BLaER1 treated with 17β-estradiol and CSF1 and Interleukin-3, amounts not matched to agents 10 nM and 100 nM (cell line): ENCODE measurements around the gene PRKCE.

Experiments
- H3K27ac ChIP-seq, 11 experiments: shearing (Covaris generic); formaldehyde crosslinking; 2 replicates each; pipeline ENCODE4 v1.8.1; 2022
- H3K27me3 ChIP-seq, 11 experiments: shearing (Covaris generic); formaldehyde crosslinking; 2 replicates each; pipeline ENCODE4 v1.8.1; 2022
- H3K36me3 ChIP-seq, 11 experiments: shearing (Covaris generic); formaldehyde crosslinking; 2 replicates each; pipeline ENCODE4 v1.8.1; 2022
- H3K4me1 ChIP-seq, 10 experiments: shearing (Covaris generic); formaldehyde crosslinking; 2 replicates each; pipeline ENCODE4 v1.8.1; 2022
- H3K4me2 ChIP-seq, 11 experiments: shearing (Covaris generic); formaldehyde crosslinking; 2 replicates each; pipeline ENCODE4 v1.8.1; 2022
- H3K4me3 ChIP-seq, 10 experiments: shearing (Covaris generic); formaldehyde crosslinking; 2 replicates each; pipeline ENCODE4 v1.8.1; 2022
- H3K9ac ChIP-seq, 11 experiments: shearing (Covaris generic); formaldehyde crosslinking; 2 replicates each; pipeline ENCODE4 v1.8.1; 2022
- H3K9me3 ChIP-seq, 11 experiments: shearing (Covaris generic); formaldehyde crosslinking; replicated peaks in 1 of 11; 2 replicates each; pipeline ENCODE4 v1.8.1; 2022
- H4K20me1 ChIP-seq, 11 experiments: shearing (Covaris generic); formaldehyde crosslinking; 2 replicates each; pipeline ENCODE4 v1.8.1; 2022
- Cebpa-rat ChIP-seq, 11 experiments: shearing (Covaris generic); IDR thresholded peaks; 2 replicates each; pipeline ENCODE4 v1.8.1; 2022

PRKCE gene

DNA sequence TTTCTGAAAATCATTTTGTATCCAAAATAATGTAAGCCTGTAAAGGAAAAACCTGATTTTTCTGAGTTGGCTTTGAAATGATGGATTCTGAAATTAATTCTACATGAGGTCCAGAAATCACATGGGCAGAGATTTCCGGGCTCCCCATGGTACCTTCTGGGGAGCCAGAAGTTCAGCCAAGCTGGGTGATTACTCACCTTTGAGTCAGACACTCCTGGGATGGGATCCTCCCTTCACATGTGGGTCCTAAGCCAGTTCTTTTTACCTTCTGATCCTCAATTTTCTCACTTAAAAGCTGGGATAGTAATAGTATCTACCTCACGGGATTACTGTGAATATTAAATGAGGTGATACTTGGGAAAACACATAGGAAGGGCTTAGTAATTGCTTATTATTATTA is 465.9 kb downstream of the PRKCE start:
- H3K4me3 ChIP-seq, result no peak overlapping the region
- no peak overlapping the region for H3K4me2 ChIP-seq
- peaks cover 4 to 35% (median 11%) of the 10 kb centered on the region in 10 experiments; a peak in 15 of 20 replicates for H3K4me1 ChIP-seq
- no peak overlapping the region for H3K9ac ChIP-seq
- TF ChIP-seq Cebpa-rat (IDR thresholded peaks at IDR 0.05), result no peak
- H4K20me1 ChIP-seq, result peaks cover 0 to 12% (median 0%) of the 10 kb centered on the region in 11 experiments; a peak in 3 of 22 replicates
- no peaks in the 10 kb centered on the region for H3K27me3 ChIP-seq
- H3K27ac ChIP-seq, result no peak overlapping the region
- H3K9me3 ChIP-seq, result peaks cover 0 to 5% (median under 1%) of the 10 kb centered on the region in 11 experiments; a peak in 9 of 22 replicates
- H3K36me3 ChIP-seq, result peaks cover 0 to 96% (median 86%) of the 10 kb centered on the region in 11 experiments; a peak in 17 of 22 replicates

DNA sequence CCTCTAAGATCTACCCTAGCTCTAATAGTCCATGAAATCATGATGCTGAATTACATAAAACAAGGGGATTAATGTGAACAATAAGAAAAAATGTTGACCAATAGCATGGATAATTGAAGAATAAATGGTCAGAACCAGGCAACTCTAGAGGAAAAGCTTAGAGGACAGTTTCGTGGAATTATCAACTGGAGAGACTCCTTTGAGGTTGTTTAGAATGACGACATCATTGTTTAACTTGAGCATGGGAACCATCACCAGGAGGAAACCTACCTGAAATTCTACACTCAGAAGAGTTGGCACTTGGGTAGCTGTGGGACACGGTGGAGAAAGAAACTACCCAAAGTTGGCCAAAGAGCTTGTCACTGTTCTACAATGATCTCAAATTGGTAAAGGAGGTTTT is 466.5 kb downstream of the PRKCE start:
- Histone ChIP-seq H3K4me1 (peaks cover 4 to 35% (median 11%) of the 10 kb centered on the region in 10 experiments; a peak in 15 of 20 replicates), H3K4me2 (peak overlapping the region in 2 of 11 experiments; percentile 2 to 17; a peak in 1 of 22 replicates), H4K20me1 (peaks cover 0 to 12% (median 0%) of the 10 kb centered on the region in 11 experiments; a peak in 3 of 22 replicates), H3K36me3 (peaks cover 0 to 99% (median 88%) of the 10 kb centered on the region in 11 experiments; a peak in 17 of 22 replicates), H3K27ac (no peak overlapping the region), H3K9ac (no peak overlapping the region), H3K27me3 (no peaks in the 10 kb centered on the region), H3K9me3 (peaks cover 0 to 4% (median 0%) of the 10 kb centered on the region in 11 experiments; a peak in 1 of 22 replicates), H3K4me3 (no peak overlapping the region)
- no peak for TF ChIP-seq Cebpa-rat (IDR thresholded peaks at IDR 0.05)

DNA sequence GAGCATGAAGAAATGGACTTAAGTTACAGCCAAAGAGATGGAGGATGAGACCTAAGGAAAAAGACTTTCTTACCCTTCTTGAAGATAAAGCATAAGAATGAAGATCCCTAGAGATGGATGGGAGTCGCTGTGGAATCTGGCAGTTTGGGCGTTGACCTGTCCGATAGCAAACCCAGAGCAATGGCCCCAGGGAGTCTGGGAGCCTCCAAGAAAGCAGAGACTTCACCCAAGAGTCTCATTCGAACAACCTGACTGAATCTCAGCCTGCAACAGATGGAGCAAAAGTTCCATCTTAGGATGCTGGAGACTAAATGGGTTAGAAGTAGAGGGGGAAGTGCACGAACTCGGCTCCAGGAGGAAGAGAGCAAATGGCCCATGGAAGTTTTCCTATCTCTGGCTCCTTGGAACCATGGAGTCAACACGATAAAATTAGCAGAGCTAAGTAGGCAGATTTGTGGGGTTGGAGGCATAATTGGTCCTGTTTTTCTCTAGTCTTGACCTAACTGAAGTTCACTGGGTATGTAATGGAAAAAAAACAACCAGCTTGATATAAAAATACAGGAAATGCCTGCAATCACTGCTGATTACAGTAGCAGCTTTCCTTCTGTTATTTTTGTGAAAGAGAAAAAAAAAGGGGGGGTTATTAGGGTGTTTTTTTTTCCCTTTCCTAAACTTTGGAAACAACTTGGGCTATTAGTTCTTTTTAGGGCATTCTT is 467.3 kb downstream of the PRKCE start:
- Histone ChIP-seq H3K4me3 (no peak overlapping the region), H3K4me1 (peaks cover 4 to 35% (median 11%) of the 10 kb centered on the region in 10 experiments; a peak in 15 of 20 replicates), H3K4me2 (peak overlapping the region in 7 of 11 experiments; percentile 5 to 54 (median 17); a peak in 13 of 22 replicates), H3K9me3 (no peaks in the 10 kb centered on the region), H3K36me3 (peaks cover 0 to 99% (median 87%) of the 10 kb centered on the region in 11 experiments; a peak in 17 of 22 replicates), H3K27me3 (no peaks in the 10 kb centered on the region), H4K20me1 (peaks cover 0 to 12% (median 0%) of the 10 kb centered on the region in 11 experiments; a peak in 3 of 22 replicates), H3K9ac (no peak overlapping the region), H3K27ac (0 out of 22 replicates have a peak overlapping the region, but pooled peaks of 1 of the 11 experiments have one; percentile 33)
- no peak for TF ChIP-seq Cebpa-rat (IDR thresholded peaks at IDR 0.05)

DNA sequence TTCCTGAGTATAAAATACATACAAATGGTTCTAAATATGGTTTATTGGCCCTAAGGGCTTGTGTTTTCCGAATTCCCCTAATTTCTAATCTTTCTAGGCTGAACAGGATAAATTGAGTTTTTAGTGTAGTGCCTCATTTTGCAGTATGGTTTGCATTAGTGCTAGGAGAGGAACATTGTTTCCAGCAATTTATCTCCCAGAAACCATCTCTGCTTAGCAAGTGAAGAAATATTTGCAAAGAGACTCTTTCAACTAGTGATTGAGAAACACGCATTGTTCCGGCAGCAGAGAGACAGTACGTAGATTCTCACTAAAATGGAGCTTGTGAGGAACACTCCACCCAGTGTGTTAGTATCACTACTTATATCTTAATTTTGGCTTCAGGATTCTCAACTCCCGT is 468.0 kb downstream of the PRKCE start:
- Histone ChIP-seq H3K9ac (no peak overlapping the region), H3K4me1 (peaks cover 4 to 35% (median 11%) of the 10 kb centered on the region in 10 experiments; a peak in 15 of 20 replicates), H3K4me3 (no peak overlapping the region), H4K20me1 (peaks cover 0 to 12% (median 0%) of the 10 kb centered on the region in 11 experiments; a peak in 3 of 22 replicates), H3K27ac (no peak overlapping the region), H3K4me2 (peak overlapping the region in 3 of 11 experiments; percentile 17 to 54 (median 33); a peak in 4 of 22 replicates), H3K9me3 (no peaks in the 10 kb centered on the region), H3K27me3 (no peaks in the 10 kb centered on the region), H3K36me3 (peaks cover 0 to 99% (median 87%) of the 10 kb centered on the region in 11 experiments; a peak in 18 of 22 replicates)
- TF ChIP-seq Cebpa-rat (IDR thresholded peaks at IDR 0.05), result no peak

DNA sequence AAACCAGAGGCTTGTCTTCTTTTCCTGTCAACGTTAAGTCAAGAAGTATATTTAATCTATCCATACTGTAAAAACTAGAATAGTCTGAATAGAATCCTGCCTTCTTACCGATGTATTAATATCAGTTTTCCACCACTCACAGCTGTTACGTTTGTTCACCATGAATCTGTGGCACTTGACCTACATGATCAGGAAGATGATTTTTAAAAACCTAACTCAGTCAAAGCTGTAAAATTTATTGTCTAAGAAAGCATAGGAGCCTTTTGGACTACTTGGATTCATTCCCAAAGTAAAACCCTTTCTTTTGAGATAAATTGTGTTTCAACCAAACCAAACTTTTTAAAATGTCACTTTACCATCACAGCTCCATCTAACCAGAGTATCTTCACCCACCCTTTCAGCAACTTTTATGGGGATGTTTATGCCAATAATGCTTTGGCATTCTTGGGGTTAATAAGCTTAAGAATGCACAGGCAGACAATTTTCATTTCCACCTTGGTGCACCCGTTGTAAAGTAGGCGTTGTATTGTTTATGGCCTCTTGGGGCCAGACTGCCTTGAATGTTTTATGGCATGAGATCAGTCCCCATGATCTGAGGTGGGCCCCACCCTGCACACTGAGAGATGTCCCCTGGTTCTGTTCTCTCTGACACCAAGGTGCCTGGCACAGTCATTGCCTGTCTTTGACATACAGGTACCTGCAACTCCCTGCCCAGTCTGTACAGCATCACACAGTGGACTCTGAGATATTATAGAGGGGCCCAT is 469.5 kb downstream of the PRKCE start:
- Histone ChIP-seq H3K27ac (no peak overlapping the region), H3K9ac (no peak overlapping the region), H3K4me3 (no peak overlapping the region), H4K20me1 (peaks cover 0 to 12% (median 0%) of the 10 kb centered on the region in 11 experiments; a peak in 3 of 22 replicates), H3K9me3 (no peaks in the 10 kb centered on the region), H3K4me1 (peaks cover 4 to 35% (median 14%) of the 10 kb centered on the region in 10 experiments; a peak in 18 of 20 replicates), H3K27me3 (no peaks in the 10 kb centered on the region), H3K36me3 (peaks cover 0 to 99% (median 82%) of the 10 kb centered on the region in 11 experiments; a peak in 18 of 22 replicates), H3K4me2 (peak overlapping the region in 2 of 11 experiments; percentile 33 to 36; a peak in 2 of 22 replicates)
- TF ChIP-seq Cebpa-rat (IDR thresholded peaks at IDR 0.05), result no peak

DNA sequence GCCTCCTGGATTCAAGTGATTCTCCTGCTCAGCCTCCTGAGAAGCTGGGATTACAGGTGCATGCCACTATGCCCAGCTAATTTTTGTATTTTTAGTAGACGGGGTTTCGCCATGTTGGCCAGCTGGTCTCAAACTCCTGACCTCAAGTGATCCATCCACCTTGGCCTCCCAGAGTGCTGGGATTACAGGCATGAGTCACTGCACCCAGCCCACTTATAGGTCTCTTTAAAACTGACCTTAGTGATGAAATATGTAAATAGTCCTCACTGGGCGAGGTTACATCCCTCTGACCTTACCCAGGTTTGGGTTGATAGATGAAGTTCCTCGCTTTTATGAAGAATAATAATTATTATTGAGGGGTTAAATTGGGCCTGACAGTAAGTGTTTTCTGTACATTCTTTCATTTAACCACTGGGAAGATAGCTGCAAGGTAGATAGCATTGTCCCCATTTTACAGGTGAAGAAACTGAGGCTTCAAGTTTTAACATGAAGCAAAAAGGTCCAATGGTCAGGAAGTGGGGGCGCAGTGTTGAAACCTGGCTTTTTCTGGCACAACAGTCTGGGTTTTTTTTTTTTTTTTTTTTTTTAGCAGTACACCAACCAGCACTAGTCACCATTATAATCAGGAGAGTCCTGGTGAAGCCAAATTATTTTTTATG is 471.0 kb downstream of the PRKCE start:
- Histone ChIP-seq H3K9me3 (no peaks in the 10 kb centered on the region), H3K4me2 (no peak overlapping the region), H3K27ac (no peak overlapping the region), H3K9ac (no peak overlapping the region), H3K4me1 (peaks cover 4 to 35% (median 18%) of the 10 kb centered on the region in 10 experiments; a peak in 18 of 20 replicates), H3K4me3 (no peak overlapping the region), H3K36me3 (peaks cover 0 to 99% (median 83%) of the 10 kb centered on the region in 11 experiments; a peak in 18 of 22 replicates), H3K27me3 (no peaks in the 10 kb centered on the region), H4K20me1 (peaks cover 0 to 15% (median 0%) of the 10 kb centered on the region in 11 experiments; a peak in 4 of 22 replicates)
- no peak for TF ChIP-seq Cebpa-rat (IDR thresholded peaks at IDR 0.05)

DNA sequence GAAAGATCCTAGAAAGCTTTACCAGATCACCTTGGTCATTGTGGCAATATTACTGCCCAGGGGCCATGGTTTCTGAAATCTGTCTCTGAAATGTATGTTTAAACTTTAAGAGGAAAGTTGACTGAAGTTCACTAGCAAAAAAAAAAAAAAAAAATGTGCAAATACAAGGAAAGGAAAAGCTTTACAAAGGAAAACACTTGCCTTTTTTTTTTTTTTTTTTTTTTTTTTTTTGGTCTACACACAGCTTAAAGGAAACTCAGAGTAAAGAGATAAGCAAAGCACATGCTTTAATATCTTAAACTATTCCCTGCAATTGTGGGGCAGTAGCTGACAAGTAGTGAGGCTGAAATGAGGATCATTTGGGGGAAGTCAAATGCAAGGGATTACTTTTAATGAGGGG is 471.5 kb downstream of the PRKCE start:
- no peak overlapping the region for H3K4me3 ChIP-seq
- H3K9me3 ChIP-seq, result no peaks in the 10 kb centered on the region
- TF ChIP-seq Cebpa-rat (IDR thresholded peaks at IDR 0.05), result no peak
- no peaks in the 10 kb centered on the region for H3K27me3 ChIP-seq
- H4K20me1 ChIP-seq, result peaks cover 0 to 19% (median 0%) of the 10 kb centered on the region in 11 experiments; a peak in 4 of 22 replicates
- peaks cover 4 to 34% (median 18%) of the 10 kb centered on the region in 10 experiments; a peak in 18 of 20 replicates for H3K4me1 ChIP-seq
- H3K9ac ChIP-seq, result no peak overlapping the region
- H3K36me3 ChIP-seq, result peaks cover 0 to 99% (median 81%) of the 10 kb centered on the region in 11 experiments; a peak in 18 of 22 replicates
- no peak overlapping the region for H3K27ac ChIP-seq
- H3K4me2 ChIP-seq, result no peak overlapping the region

DNA sequence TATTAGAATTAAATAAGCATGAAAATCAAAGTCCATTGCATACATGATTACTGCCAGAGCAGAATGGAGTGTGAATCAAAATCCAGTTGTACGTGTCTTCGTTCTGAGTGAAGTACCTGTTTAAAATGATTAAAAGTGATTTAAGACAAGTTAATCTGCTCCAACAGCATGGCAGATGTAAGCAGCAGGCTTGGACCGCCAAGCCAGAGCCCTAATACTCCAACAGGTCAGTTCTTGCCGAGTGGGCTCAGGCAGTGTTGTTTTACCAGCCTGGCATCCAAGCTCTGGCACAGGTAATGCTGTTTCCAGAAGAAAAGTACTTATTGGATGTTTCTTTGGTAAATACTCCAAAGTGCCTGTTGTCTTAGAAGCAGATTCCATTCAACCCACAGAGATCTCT is 474.3 kb downstream of the PRKCE start:
- H3K27me3 ChIP-seq, result no peaks in the 10 kb centered on the region
- H3K4me2 ChIP-seq, result peak overlapping the region in 4 of 11 experiments; percentile 5 to 32 (median 11); a peak in 5 of 22 replicates
- no peak overlapping the region for H3K4me3 ChIP-seq
- H4K20me1 ChIP-seq, result peaks cover 0 to 19% (median 0%) of the 10 kb centered on the region in 11 experiments; a peak in 5 of 22 replicates
- no peaks in the 10 kb centered on the region for H3K9me3 ChIP-seq
- TF ChIP-seq Cebpa-rat (IDR thresholded peaks at IDR 0.05), result no peak
- H3K36me3 ChIP-seq, result peaks cover 0 to 96% (median 77%) of the 10 kb centered on the region in 11 experiments; a peak in 19 of 22 replicates
- peaks cover 0 to 15% (median 6%) of the 10 kb centered on the region in 10 experiments; a peak in 13 of 20 replicates for H3K4me1 ChIP-seq
- H3K27ac ChIP-seq, result no peak overlapping the region
- no peak overlapping the region for H3K9ac ChIP-seq
